CD14-positive monocyte (primary cell): ENCODE measurements around the gene TNIP3. TPM values are rescaled to one million over a fixed set of nuclear protein-coding genes. Genes with fewer than 3 reads are reported as not detected.

Experiments used
- DNase-seq, 3 donors: peaks; one replicate each; pipeline ENCODE4 v3.0.0-alpha.2; 2011 to 2022
- H2AFZ ChIP-seq: 2 replicates; pipeline ENCODE4 v1.6.0; 2012; ENCODE audit warnings: mild to moderate bottlenecking, low read depth, low read length, inconsistent platforms; ENCODE audit not compliant: insufficient read depth, poor library complexity, severe bottlenecking
- H3K27ac ChIP-seq, 2 donors: 1 replicate in 1 of 2; 2 replicates in 1 of 2; pipeline ENCODE4 v1.5.1; 2012 to 2013; ENCODE audit warnings: low read length in 2 of 2, control low read depth in 1 of 2, inconsistent platforms in 1 of 2, low read depth in 1 of 2, mild to moderate bottlenecking in 1 of 2
- H3K27me3 ChIP-seq, 2 donors: one replicate each; pipeline versions ENCODE4 v1.6.0 to v1.6.1; 2011 to 2013; ENCODE audit warnings: low read length in 2 of 2; ENCODE audit not compliant: control insufficient read depth in 2 of 2, insufficient read depth in 2 of 2
- H3K36me3 ChIP-seq, 2 donors: replicated peaks in 1 of 2; 1 replicate in 1 of 2; 2 replicates in 1 of 2; pipeline versions ENCODE4 v1.5.1 to v1.6.1; 2012 to 2013; ENCODE audit warnings: low read length in 2 of 2, control low read depth in 1 of 2, inconsistent platforms in 1 of 2, mild to moderate bottlenecking in 1 of 2; ENCODE audit not compliant: insufficient read depth in 2 of 2, control insufficient read depth in 1 of 2
- H3K4me1 ChIP-seq, 2 donors: 1 replicate in 1 of 2; 2 replicates in 1 of 2; pipeline versions ENCODE4 v1.5.1 to v1.6.1; 2012 to 2013; ENCODE audit warnings: low read length in 2 of 2, control low read depth in 1 of 2, inconsistent platforms in 1 of 2, mild to moderate bottlenecking in 1 of 2, moderate library complexity in 1 of 2; ENCODE audit not compliant: insufficient read depth in 2 of 2, control insufficient read depth in 1 of 2
- H3K4me2 ChIP-seq: replicated peaks from 2 replicates; pipeline ENCODE3; 2012; ENCODE audit warnings: low read length, moderate library complexity, mild to moderate bottlenecking; ENCODE audit not compliant: poor library complexity, severe bottlenecking; ENCODE audit errors: extremely low read depth
- H3K4me3 ChIP-seq, 3 experiments: fragments of 200-600 bp in 1 of 3; sonication (generic) in 1 of 3; replicated peaks in 1 of 3; 1 replicate in 2 of 3; 2 replicates in 1 of 3; pipeline ENCODE4 v1.5.1; 2011 to 2013; ENCODE audit warnings: low read length in 3 of 3, mild to moderate bottlenecking in 3 of 3, control low read depth in 2 of 3, low read depth in 2 of 3, inconsistent platforms in 1 of 3, moderate library complexity in 1 of 3
- H3K79me2 ChIP-seq: 2 replicates; pipeline ENCODE4 v1.6.0; 2012; ENCODE audit warnings: mild to moderate bottlenecking, control low read depth, inconsistent platforms, low read length, moderate library complexity; ENCODE audit not compliant: insufficient read depth
- H3K9ac ChIP-seq: 2 replicates; pipeline ENCODE4 v1.6.0; 2017; ENCODE audit warnings: low read length, mild to moderate bottlenecking; ENCODE audit not compliant: insufficient read depth, poor library complexity, severe bottlenecking
- H3K9me3 ChIP-seq, 2 donors: replicated peaks in 1 of 2; 1 replicate in 1 of 2; 2 replicates in 1 of 2; pipeline versions ENCODE4 v1.5.1 to v1.6.1; 2012 to 2013; ENCODE audit warnings: low read length in 2 of 2, control low read depth in 1 of 2; ENCODE audit not compliant: control insufficient read depth in 1 of 2, insufficient read depth in 1 of 2
- H4K20me1 ChIP-seq: 2 replicates; pipeline ENCODE4 v1.6.0; 2012; ENCODE audit warnings: mild to moderate bottlenecking, low read length, control low read depth, moderate library complexity; ENCODE audit not compliant: insufficient read depth
- H3K27ac Mint-ChIP-seq, 7 donors: one replicate each; pipeline ENCODE4 v1.8.0; 2020; ENCODE audit warnings: mild to moderate bottlenecking in 7 of 7, mixed read lengths in 7 of 7, moderate library complexity in 6 of 7, inconsistent platforms in 2 of 7
- H3K27me3 Mint-ChIP-seq, 3 donors: one replicate each; pipeline ENCODE4 v1.8.0; 2021 to 2022; ENCODE audit warnings: low read depth in 3 of 3, mild to moderate bottlenecking in 3 of 3, mixed read lengths in 3 of 3, moderate library complexity in 3 of 3, inconsistent platforms in 1 of 3
- H3K36me3 Mint-ChIP-seq, 2 donors: one replicate each; pipeline ENCODE4 v1.8.0; 2020; ENCODE audit warnings: mixed read lengths in 2 of 2, inconsistent platforms in 1 of 2, mild to moderate bottlenecking in 1 of 2
- H3K4me1 Mint-ChIP-seq: one replicate; pipeline ENCODE4 v1.8.0; 2020; ENCODE audit warnings: mild to moderate bottlenecking, mixed read lengths
- H3K4me3 Mint-ChIP-seq, 2 donors: one replicate each; pipeline ENCODE4 v1.8.0; 2020; ENCODE audit warnings: mild to moderate bottlenecking in 2 of 2, mixed read lengths in 2 of 2, moderate library complexity in 1 of 2
- H3K9me3 Mint-ChIP-seq, 7 donors: one replicate each; pipeline ENCODE4 v1.8.0; 2020 to 2022; ENCODE audit warnings: mixed read lengths in 7 of 7, mild to moderate bottlenecking in 6 of 7, moderate library complexity in 6 of 7, inconsistent platforms in 2 of 7
- CTCF ChIP-seq: fragments of 200-600 bp; IDR thresholded peaks from one replicate; pipeline ENCODE4 v1.8.0; 2022; ENCODE audit warnings: antibody characterized with exemption, mild to moderate bottlenecking
- WGBS: methylation state at CpG from one replicate; pipeline ENCODE4 v1.1.5; 2013; ENCODE audit warnings: missing lambda C conversion rate; ENCODE audit not compliant: insufficient coverage; 5-methylcytosine and 5-hydroxymethylcytosine counted together
- intact Hi-C, 2 donors: fragments of 100-400 bp; cut with micrococcal nuclease; formaldehyde crosslinking; loops; one replicate each; pipeline versions ENCODE4 v1.15.0 to v1.15.1; 2023
- polyA plus RNA-seq, 3 donors: library from polyadenylated mRNA; depleted of rRNA in 1 of 3; unstranded in 2 of 3; stranded (reverse) in 1 of 3; fragments of 300-500 nt in 2 of 3; fragments of >200 nt in 1 of 3; fragmentation: Illumina TruSeq in 2 of 3; gene quantifications; 1 replicate in 2 of 3; 2 replicates in 1 of 3; pipeline ENCODE4 v1.2.3, GENCODE V29; 2012 to 2021

The TNIP3 gene
- polyA plus RNA-seq, 3 donors = 0.20 TPM; not detected in 2

GRCh38 chr4:121119715-121120114, 44.4 kb downstream of the TNIP3 start:
- intact Hi-C loops = no loop called here
- WGBS = no CpG with 5 or more reads among the region's 1 CpG
- no peaks in the 10 kb centered on the region for H3K36me3 ChIP-seq
- no peaks in the 10 kb centered on the region for H3K27me3 ChIP-seq
- H3K36me3 Mint-ChIP-seq = no peaks in the 10 kb centered on the region
- peaks cover 3 to 7% (median 3%) of the 10 kb centered on the region in 3 donors for H3K27me3 Mint-ChIP-seq
- TF ChIP-seq CTCF = no peak
- no peak overlapping the region for H3K27ac ChIP-seq
- H3K27ac Mint-ChIP-seq = no peak overlapping the region
- H3K9ac ChIP-seq = no peak overlapping the region
- no peaks in the 10 kb centered on the region for H3K79me2 ChIP-seq
- H3K4me3 ChIP-seq = no peak overlapping the region
- no peaks in the 10 kb centered on the region for H3K4me1 Mint-ChIP-seq
- H3K9me3 ChIP-seq = no peaks in the 10 kb centered on the region
- DNase-seq = no peak
- H3K9me3 Mint-ChIP-seq = no peaks in the 10 kb centered on the region
- no peak overlapping the region for H2AFZ ChIP-seq
- no peak overlapping the region for H3K4me2 ChIP-seq
- H4K20me1 ChIP-seq = no peaks in the 10 kb centered on the region
- no peaks in the 10 kb centered on the region for H3K4me1 ChIP-seq
- no peak overlapping the region for H3K4me3 Mint-ChIP-seq

- Histone ChIP-seq H2AFZ (no peak overlapping the region), H3K36me3 (no peaks in the 10 kb centered on the region), H3K4me2 (no peak overlapping the region), H3K27ac (no peak overlapping the region), H3K9me3 (no peaks in the 10 kb centered on the region), H4K20me1 (no peaks in the 10 kb centered on the region), H3K27me3 (no peaks in the 10 kb centered on the region), H3K79me2 (no peaks in the 10 kb centered on the region), H3K9ac (no peak overlapping the region), H3K4me1 (no peaks in the 10 kb centered on the region), H3K4me3 (no peak overlapping the region)
- Mint-ChIP-seq H3K27ac (no peak overlapping the region), H3K27me3 (peaks cover 3 to 7% (median 3%) of the 10 kb centered on the region in 3 donors), H3K4me3 (no peak overlapping the region), H3K9me3 (no peaks in the 10 kb centered on the region), H3K36me3 (no peaks in the 10 kb centered on the region), H3K4me1 (peaks cover 4% of the 10 kb centered on the region)
- no peak for DNase-seq
- TF ChIP-seq CTCF = no peak
- intact Hi-C loops = no loop called here
- WGBS = 80% methylated on average over 1 of the region's 2 CpGs
These were observed 45.8 kb downstream of the TNIP3 start for GRCh38 chr4:121118344-121118743.
